ENCODE data around the gene SF3B3.

The SF3B3 gene

DNA sequence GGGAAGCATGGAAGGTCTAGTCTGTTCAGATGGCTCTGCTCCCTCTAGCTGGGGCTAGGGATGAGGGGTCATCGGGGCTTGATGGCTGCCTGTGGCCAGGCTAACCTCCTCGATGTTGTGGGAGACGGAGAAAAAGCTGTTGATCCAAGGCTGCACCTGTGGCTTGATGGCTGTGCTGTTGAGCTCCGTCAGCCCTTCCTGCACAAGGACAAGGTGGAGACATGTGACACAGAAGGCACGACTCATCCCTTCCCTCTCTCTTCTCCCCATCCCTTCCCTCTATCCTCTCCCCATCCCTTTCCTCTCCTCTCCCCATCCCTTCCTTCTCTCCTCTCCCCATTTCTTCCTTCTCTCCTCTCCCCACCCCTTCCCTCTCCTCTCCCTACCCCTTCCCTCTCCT lies 41.0 kb upstream of the SF3B3 start:
- H3K27ac ChIP-seq (ENCODE audit: insufficient read depth, low read length, poor library complexity, severe bottlenecking): no peak overlapping the region
- no peaks in the 10 kb centered on the region for H3K4me1 ChIP-seq (ENCODE audit: control insufficient read depth, insufficient read depth, low read length, poor library complexity, severe bottlenecking)
- no peaks in the 10 kb centered on the region for H3K9me3 ChIP-seq (ENCODE audit: control insufficient read depth, low read length)
- H3K4me3 ChIP-seq (ENCODE audit: insufficient read depth, low read depth, low read length, poor library complexity, severe bottlenecking): no peak overlapping the region
- DNase-seq: no peak
- H3K27me3 ChIP-seq (replicated peaks; ENCODE audit: control insufficient read depth, insufficient read depth, low read length, poor library complexity, severe bottlenecking): no peaks in the 10 kb centered on the region
- H3K36me3 ChIP-seq (ENCODE audit: control insufficient read depth, insufficient read depth, low read length): peaks cover 44% of the 10 kb centered on the region

DNA sequence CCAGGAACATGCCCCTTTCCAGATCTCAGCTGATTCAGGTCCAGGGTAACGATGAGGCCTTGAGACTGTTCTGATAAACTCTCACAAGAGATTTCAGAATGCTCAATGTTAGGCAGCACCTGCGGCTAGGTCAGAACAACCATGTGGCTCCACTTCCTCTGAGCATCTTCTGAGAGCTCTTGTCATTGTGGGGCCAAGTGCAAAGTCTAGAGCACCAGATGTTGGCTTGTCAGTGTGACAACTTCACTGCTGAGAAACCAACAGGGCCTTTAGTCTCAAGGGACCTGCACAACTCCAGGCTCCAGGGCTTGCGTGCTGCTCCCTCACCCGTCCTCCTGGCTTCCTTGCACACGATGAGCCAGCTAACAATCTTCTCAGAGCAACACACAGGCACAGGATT lies 40.2 kb upstream of the SF3B3 start:
- H3K4me1 ChIP-seq (ENCODE audit: control insufficient read depth, insufficient read depth, low read length, poor library complexity, severe bottlenecking): no peaks in the 10 kb centered on the region
- peaks cover 43% of the 10 kb centered on the region for H3K36me3 ChIP-seq (ENCODE audit: control insufficient read depth, insufficient read depth, low read length)
- H3K9me3 ChIP-seq (ENCODE audit: control insufficient read depth, low read length): no peaks in the 10 kb centered on the region
- no peak for DNase-seq
- H3K4me3 ChIP-seq (ENCODE audit: insufficient read depth, low read depth, low read length, poor library complexity, severe bottlenecking): no peak overlapping the region
- no peaks in the 10 kb centered on the region for H3K27me3 ChIP-seq (replicated peaks; ENCODE audit: control insufficient read depth, insufficient read depth, low read length, poor library complexity, severe bottlenecking)
- no peak overlapping the region for H3K27ac ChIP-seq (ENCODE audit: insufficient read depth, low read length, poor library complexity, severe bottlenecking)

DNA sequence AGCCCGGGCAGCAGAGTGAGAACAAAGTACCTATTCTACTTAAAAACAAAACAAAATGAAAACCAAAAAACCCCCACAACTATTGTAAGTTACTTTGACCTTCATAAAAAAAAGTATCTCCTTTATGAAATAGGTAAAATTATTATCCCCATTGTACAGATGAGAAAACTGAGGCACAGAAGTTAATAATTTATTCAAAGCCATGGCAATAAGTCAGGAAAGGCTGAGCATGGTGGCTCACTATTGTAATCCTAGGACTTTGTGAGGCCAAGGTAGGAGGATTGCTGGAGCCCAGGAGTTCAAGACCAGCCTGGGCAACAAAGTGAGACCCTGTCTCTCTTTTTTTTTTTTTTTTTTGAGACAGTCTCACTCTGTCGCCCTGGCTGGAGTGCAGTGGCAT lies 38.7 kb upstream of the SF3B3 start:
- Histone ChIP-seq H3K9me3 (ENCODE audit: control insufficient read depth, low read length) (no peaks in the 10 kb centered on the region), H3K4me3 (ENCODE audit: insufficient read depth, low read depth, low read length, poor library complexity, severe bottlenecking) (no peak overlapping the region), H3K27me3 (replicated peaks; ENCODE audit: control insufficient read depth, insufficient read depth, low read length, poor library complexity, severe bottlenecking) (no peaks in the 10 kb centered on the region), H3K36me3 (ENCODE audit: control insufficient read depth, insufficient read depth, low read length) (peaks cover 46% of the 10 kb centered on the region), H3K4me1 (ENCODE audit: control insufficient read depth, insufficient read depth, low read length, poor library complexity, severe bottlenecking) (no peaks in the 10 kb centered on the region), H3K27ac (ENCODE audit: insufficient read depth, low read length, poor library complexity, severe bottlenecking) (no peak overlapping the region)
- no peak for DNase-seq

DNA sequence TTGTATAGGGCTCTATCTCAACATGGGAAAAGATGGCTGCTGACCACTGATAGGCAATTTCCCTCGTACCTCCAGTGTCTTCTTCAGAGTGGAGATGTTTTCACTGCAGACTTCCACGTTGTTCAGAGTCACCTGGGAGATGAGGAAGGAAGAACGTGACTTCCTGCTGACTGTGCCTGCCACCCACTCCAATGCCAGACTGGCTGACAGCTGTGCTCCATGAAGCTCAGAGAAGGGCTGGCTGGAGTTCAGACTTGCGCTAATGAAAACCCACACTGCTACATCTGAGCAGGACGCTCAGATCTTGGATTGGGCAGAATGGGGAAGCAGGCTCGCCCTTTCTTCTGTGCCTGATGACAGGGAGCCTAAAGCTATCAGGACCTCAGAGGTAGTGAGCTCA lies 33.4 kb upstream of the SF3B3 start:
- Histone ChIP-seq H3K27me3 (replicated peaks; ENCODE audit: control insufficient read depth, insufficient read depth, low read length, poor library complexity, severe bottlenecking) (no peaks in the 10 kb centered on the region), H3K36me3 (ENCODE audit: control insufficient read depth, insufficient read depth, low read length) (peaks cover 30% of the 10 kb centered on the region), H3K9me3 (ENCODE audit: control insufficient read depth, low read length) (no peaks in the 10 kb centered on the region), H3K27ac (ENCODE audit: insufficient read depth, low read length, poor library complexity, severe bottlenecking) (no peak overlapping the region), H3K4me3 (ENCODE audit: insufficient read depth, low read depth, low read length, poor library complexity, severe bottlenecking) (no peak overlapping the region), H3K4me1 (ENCODE audit: control insufficient read depth, insufficient read depth, low read length, poor library complexity, severe bottlenecking) (no peaks in the 10 kb centered on the region)
- DNase-seq: no peak

DNA sequence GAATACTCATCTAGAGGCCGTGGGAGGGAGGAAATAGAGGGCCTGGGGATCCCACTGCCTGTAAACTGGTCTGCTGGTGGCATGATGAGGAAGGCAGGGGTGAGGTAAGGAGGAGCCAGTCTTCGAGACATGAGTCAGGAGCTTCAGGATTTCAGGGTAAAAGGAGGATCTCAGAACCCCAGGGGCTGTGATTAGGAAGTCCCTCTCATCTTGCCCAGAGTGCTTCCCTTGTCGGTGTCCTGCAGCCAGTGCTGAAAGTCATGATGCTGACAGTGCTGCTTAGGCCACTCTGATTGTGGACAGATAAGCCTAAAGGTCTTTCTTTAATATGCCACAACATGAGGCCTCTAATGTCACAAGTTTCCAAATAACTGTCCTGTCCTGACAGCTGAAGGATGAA lies 29.8 kb upstream of the SF3B3 start:
- Histone ChIP-seq H3K4me3 (ENCODE audit: insufficient read depth, low read depth, low read length, poor library complexity, severe bottlenecking) (no peak overlapping the region), H3K27ac (ENCODE audit: insufficient read depth, low read length, poor library complexity, severe bottlenecking) (no peak overlapping the region), H3K27me3 (replicated peaks; ENCODE audit: control insufficient read depth, insufficient read depth, low read length, poor library complexity, severe bottlenecking) (no peaks in the 10 kb centered on the region), H3K4me1 (ENCODE audit: control insufficient read depth, insufficient read depth, low read length, poor library complexity, severe bottlenecking) (no peaks in the 10 kb centered on the region), H3K9me3 (ENCODE audit: control insufficient read depth, low read length) (no peaks in the 10 kb centered on the region), H3K36me3 (ENCODE audit: control insufficient read depth, insufficient read depth, low read length) (peaks cover 57% of the 10 kb centered on the region)
- DNase-seq: no peak

DNA sequence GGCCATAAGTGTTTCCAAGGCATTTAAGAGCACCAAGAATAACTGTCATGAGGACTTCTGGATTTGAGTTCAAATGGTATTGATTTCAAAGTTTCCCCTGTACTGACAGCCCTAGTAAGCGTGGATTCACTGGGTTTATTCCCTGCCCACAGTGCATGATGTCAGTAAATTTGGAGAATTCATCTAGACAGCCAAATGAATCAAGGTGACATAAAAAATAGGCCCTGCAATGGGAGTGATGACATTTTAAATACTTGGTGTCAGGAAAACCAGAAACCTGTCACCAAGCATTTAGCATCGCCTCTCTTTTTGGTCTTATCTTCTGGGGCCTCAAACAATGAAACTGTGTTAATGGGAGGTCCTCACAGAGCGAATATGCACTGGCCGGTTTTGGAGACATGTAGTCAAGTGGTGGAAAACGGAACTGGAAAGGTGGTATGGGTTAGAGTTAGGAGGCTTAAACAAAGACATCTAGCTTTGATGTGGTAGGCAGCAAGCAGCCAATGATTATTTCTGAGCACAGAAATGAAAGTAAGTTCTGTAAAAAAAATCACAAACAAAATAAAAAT lies 29.3 kb upstream of the SF3B3 start:
- no peak overlapping the region for H3K4me3 ChIP-seq (ENCODE audit: insufficient read depth, low read depth, low read length, poor library complexity, severe bottlenecking)
- peaks cover 55% of the 10 kb centered on the region for H3K36me3 ChIP-seq (ENCODE audit: control insufficient read depth, insufficient read depth, low read length)
- no peaks in the 10 kb centered on the region for H3K9me3 ChIP-seq (ENCODE audit: control insufficient read depth, low read length)
- no peaks in the 10 kb centered on the region for H3K27me3 ChIP-seq (replicated peaks; ENCODE audit: control insufficient read depth, insufficient read depth, low read length, poor library complexity, severe bottlenecking)
- no peaks in the 10 kb centered on the region for H3K4me1 ChIP-seq (ENCODE audit: control insufficient read depth, insufficient read depth, low read length, poor library complexity, severe bottlenecking)
- no peak overlapping the region for H3K27ac ChIP-seq (ENCODE audit: insufficient read depth, low read length, poor library complexity, severe bottlenecking)
- no peak for DNase-seq

DNA sequence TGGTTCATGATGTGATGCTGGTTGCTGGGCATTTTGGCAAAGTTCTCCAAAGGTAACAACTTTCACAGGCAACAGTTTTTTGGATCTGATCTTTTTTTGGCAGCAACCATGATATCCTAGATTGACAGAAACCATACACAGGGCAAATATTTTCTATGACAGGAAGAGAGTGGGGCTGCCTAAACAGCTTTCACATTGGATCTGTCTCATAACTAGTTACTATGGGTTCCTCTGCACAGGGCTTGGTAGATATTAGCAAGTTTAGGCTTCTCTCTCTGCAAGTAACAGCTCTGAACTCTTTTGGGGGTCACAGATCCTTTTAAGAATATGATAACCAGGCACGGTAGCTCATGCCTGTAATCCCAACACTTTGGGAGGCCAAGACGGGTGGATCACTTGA lies 28.8 kb upstream of the SF3B3 start:
- Histone ChIP-seq H3K36me3 (ENCODE audit: control insufficient read depth, insufficient read depth, low read length) (peaks cover 52% of the 10 kb centered on the region), H3K27ac (ENCODE audit: insufficient read depth, low read length, poor library complexity, severe bottlenecking) (no peak overlapping the region), H3K4me3 (ENCODE audit: insufficient read depth, low read depth, low read length, poor library complexity, severe bottlenecking) (no peak overlapping the region), H3K4me1 (ENCODE audit: control insufficient read depth, insufficient read depth, low read length, poor library complexity, severe bottlenecking) (no peaks in the 10 kb centered on the region), H3K27me3 (replicated peaks; ENCODE audit: control insufficient read depth, insufficient read depth, low read length, poor library complexity, severe bottlenecking) (no peaks in the 10 kb centered on the region), H3K9me3 (ENCODE audit: control insufficient read depth, low read length) (no peaks in the 10 kb centered on the region)
- no peak for DNase-seq

DNA sequence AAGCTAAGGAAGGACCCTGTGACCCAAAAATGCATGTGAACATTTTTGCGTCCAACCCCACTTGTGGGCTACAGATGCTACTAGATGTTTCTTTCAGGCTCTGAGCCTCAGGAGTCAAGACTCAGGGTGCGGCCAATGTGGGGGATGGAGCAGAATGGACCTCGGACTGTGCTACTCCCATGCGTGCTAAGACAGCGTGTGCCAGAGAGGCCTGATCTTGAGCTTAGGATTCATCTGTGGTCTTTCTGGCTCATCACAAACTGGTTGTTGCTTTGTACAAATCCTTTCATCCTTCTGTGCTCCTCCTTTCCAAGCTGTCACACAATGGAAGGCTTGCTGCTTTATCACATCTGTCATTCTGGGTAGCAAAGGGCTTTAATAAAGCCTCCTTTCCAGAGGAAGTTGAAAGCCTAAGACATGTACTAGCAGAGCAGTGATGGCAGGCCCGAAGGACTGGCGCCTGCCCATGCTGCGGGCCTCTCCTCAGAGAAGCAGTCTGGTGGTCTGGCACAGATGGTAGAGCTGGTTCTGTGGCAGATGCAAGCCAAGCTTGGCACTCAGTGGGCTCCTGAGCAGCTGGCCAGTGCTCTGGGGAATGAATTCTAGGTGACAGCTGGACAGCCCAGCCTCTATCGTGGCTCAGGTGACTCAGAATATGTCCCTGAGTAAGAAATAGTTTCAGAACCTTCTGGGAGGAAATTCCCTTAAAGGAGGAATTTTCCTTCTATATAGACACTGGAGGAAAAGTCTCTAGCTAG lies 28.0 kb upstream of the SF3B3 start:
- Histone ChIP-seq H3K36me3 (ENCODE audit: control insufficient read depth, insufficient read depth, low read length) (peaks cover 51% of the 10 kb centered on the region), H3K9me3 (ENCODE audit: control insufficient read depth, low read length) (no peaks in the 10 kb centered on the region), H3K4me1 (ENCODE audit: control insufficient read depth, insufficient read depth, low read length, poor library complexity, severe bottlenecking) (no peaks in the 10 kb centered on the region), H3K27me3 (replicated peaks; ENCODE audit: control insufficient read depth, insufficient read depth, low read length, poor library complexity, severe bottlenecking) (no peaks in the 10 kb centered on the region), H3K27ac (ENCODE audit: insufficient read depth, low read length, poor library complexity, severe bottlenecking) (no peak overlapping the region), H3K4me3 (ENCODE audit: insufficient read depth, low read depth, low read length, poor library complexity, severe bottlenecking) (no peak overlapping the region)
- no peak for DNase-seq

DNA sequence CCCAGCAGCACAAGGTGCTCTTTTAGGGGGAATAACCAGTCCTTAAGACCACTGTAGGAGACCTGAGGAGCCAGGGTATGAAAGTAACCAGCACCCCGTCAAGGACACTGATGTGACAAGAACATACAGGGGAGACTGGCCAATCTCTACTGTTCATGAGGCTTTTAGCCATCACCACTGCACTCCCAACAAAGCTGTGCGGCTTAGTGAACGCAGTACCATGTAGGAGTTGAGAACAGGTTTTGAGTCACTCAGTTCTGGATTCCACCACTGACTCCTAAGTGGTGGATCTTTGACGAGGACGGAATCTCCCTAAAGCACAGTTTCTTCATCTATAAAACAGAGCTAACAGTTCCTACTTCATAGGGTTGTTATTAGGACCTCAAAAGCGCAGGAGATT lies 27.1 kb upstream of the SF3B3 start:
- H3K27me3 ChIP-seq (replicated peaks; ENCODE audit: control insufficient read depth, insufficient read depth, low read length, poor library complexity, severe bottlenecking): no peaks in the 10 kb centered on the region
- no peaks in the 10 kb centered on the region for H3K9me3 ChIP-seq (ENCODE audit: control insufficient read depth, low read length)
- H3K27ac ChIP-seq (ENCODE audit: insufficient read depth, low read length, poor library complexity, severe bottlenecking): no peak overlapping the region
- no peak overlapping the region for H3K4me3 ChIP-seq (ENCODE audit: insufficient read depth, low read depth, low read length, poor library complexity, severe bottlenecking)
- H3K4me1 ChIP-seq (ENCODE audit: control insufficient read depth, insufficient read depth, low read length, poor library complexity, severe bottlenecking): no peaks in the 10 kb centered on the region
- DNase-seq: no peak
- H3K36me3 ChIP-seq (ENCODE audit: control insufficient read depth, insufficient read depth, low read length): peaks cover 54% of the 10 kb centered on the region

DNA sequence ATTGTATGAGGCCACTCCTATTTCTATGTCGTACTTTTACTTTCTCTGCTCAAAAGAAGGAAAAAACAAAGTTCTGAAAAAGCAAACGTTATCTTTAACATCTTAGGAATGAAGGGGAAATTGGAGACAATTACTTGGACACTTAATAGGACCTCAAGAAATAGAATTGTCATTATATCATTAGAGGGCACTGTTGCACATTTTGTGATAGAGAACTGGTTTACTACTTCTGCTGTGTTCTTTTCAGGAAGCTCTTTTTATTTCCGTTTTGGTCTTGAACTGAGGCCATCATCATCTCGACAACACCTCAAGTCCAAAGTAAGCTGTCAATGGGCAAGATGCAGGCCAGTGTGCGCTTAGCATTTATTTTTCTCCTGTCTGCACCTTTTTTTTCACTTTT lies 14.9 kb upstream of the SF3B3 start:
- Histone ChIP-seq H3K27me3 (replicated peaks; ENCODE audit: control insufficient read depth, insufficient read depth, low read length, poor library complexity, severe bottlenecking) (no peaks in the 10 kb centered on the region), H3K4me3 (ENCODE audit: insufficient read depth, low read depth, low read length, poor library complexity, severe bottlenecking) (no peak overlapping the region), H3K36me3 (ENCODE audit: control insufficient read depth, insufficient read depth, low read length) (peaks cover 54% of the 10 kb centered on the region), H3K27ac (ENCODE audit: insufficient read depth, low read length, poor library complexity, severe bottlenecking) (no peak overlapping the region), H3K9me3 (ENCODE audit: control insufficient read depth, low read length) (no peaks in the 10 kb centered on the region), H3K4me1 (ENCODE audit: control insufficient read depth, insufficient read depth, low read length, poor library complexity, severe bottlenecking) (peaks cover 6% of the 10 kb centered on the region)
- DNase-seq: no peak

Data from effector memory CD4-positive, alpha-beta T cell (primary cell).